Stomach (tissue), 9 donors: ENCODE measurements around the gene FOXO3. TPM values are rescaled to one million over a fixed set of nuclear protein-coding genes. Genes with fewer than 3 reads are reported as not detected.
"Not testable (repeated sequence)": the region's sequence is repeated elsewhere in the genome, so short reads cannot be mapped to it uniquely, and the experiment has no call there.

Experiments used
- DNase-seq, 2 donors: peaks; one replicate each; pipeline versions ENCODE4 v3.0.0 to v3.0.0-alpha.2; 2013 to 2019
- H3K27ac ChIP-seq, 5 donors: fragments of 200-600 bp in 4 of 5; sonication (generic) in 4 of 5; one replicate each; pipeline ENCODE4 v1.5.1; 2013 to 2019; ENCODE audit warnings: mild to moderate bottlenecking in 1 of 5, moderate library complexity in 1 of 5
- H3K27me3 ChIP-seq, 3 donors: fragments of 200-600 bp; sonication (generic); one replicate each; pipeline ENCODE4 v1.5.1; 2017 to 2019; ENCODE audit warnings: mixed run types in 1 of 3
- H3K36me3 ChIP-seq, 4 donors: fragments of 200-600 bp; sonication (generic); 1 replicate in 3 of 4; 2 replicates in 1 of 4; pipeline ENCODE4 v1.5.1; 2016 to 2019
- H3K4me1 ChIP-seq, 4 donors: fragments of 200-600 bp; sonication (generic); one replicate each; pipeline ENCODE4 v1.5.1; 2016 to 2019
- H3K4me3 ChIP-seq, 4 donors: fragments of 200-600 bp; sonication (generic) in 3 of 4; one replicate each; pipeline ENCODE4 v1.5.1; 2016 to 2019; ENCODE audit warnings: mild to moderate bottlenecking in 1 of 4
- H3K9me3 ChIP-seq, 4 donors: fragments of 200-600 bp; sonication (generic); one replicate each; pipeline ENCODE4 v1.5.1; 2016 to 2019
- CTCF ChIP-seq, 7 experiments: fragments of 450-650 bp in 4 of 7; fragments of 200-600 bp in 3 of 7; sonication (generic) in 3 of 7; IDR thresholded peaks; one replicate each; pipeline ENCODE4 v1.5.1; 2016 to 2019; ENCODE audit warnings: antibody characterized with exemption in 7 of 7, control low read depth in 2 of 7, mild to moderate bottlenecking in 1 of 7
- EP300 ChIP-seq: sonication (generic); formaldehyde crosslinking; IDR thresholded peaks from one replicate; pipeline ENCODE4 v1.6.1; 2017; ENCODE audit warnings: antibody characterized with exemption
- POLR2A ChIP-seq, 4 donors: fragments of 450-650 bp; IDR thresholded peaks; one replicate each; pipeline ENCODE4 v1.6.1; 2016; ENCODE audit warnings: antibody characterized with exemption in 4 of 4, control low read depth in 2 of 4, mild to moderate bottlenecking in 1 of 4, moderate library complexity in 1 of 4
- POLR2AphosphoS5 ChIP-seq, 3 donors: sonication (generic); formaldehyde crosslinking; IDR thresholded peaks; one replicate each; pipeline ENCODE4 v1.6.1; 2016; ENCODE audit warnings: antibody characterized with exemption in 3 of 3
- WGBS, 5 donors: extraction: QIAGEN DNeasy Blood & Tissue Kit in 3 of 5; methylation state at CpG; one replicate each; pipeline versions ENCODE4 v1.1.5 to v1.1.7; 2013 to 2018; 5-methylcytosine and 5-hydroxymethylcytosine counted together
- intact Hi-C: fragments of 100-400 bp; cut with DNase I; formaldehyde crosslinking; loops from one replicate; pipeline ENCODE4 v1.15.1; 2023; ENCODE audit warnings: low total_unique reads
- polyA plus RNA-seq, 3 donors: library from polyadenylated mRNA; stranded (reverse); fragments of 200-250 nt; gene quantifications; one replicate each; pipeline ENCODE4 v1.2.3, GENCODE V29; 2013
- total RNA-seq, 5 donors: library from RNA; depleted of rRNA; stranded (reverse); fragments of >200 nt; gene quantifications; one replicate each; pipeline versions ENCODE4 v1.1.0 to v1.2.3, GENCODE V29; 2014 to 2016
- donor health status: healthy with polysubstance abuse.
- donor health status: Bipolar disorder and iron deficiency.
- donor health status: healthy.

The FOXO3 gene
- total and polyA plus RNA-seq, 8 donors: 13.0 to 89.8 (median 42.1) TPM

GRCh38 chr6:108559884-108560462, 744 bp upstream of the FOXO3 start:
- H3K4me3 ChIP-seq: peak overlapping the region; percentile 89 to 96 (median 92)
- TF ChIP-seq POLR2AphosphoS5 (IDR thresholded peaks at IDR 0.05) (peak in 1 of 3 donors; percentile 9), EP300 (no peak), CTCF (IDR thresholded peaks at IDR 0.05) (no peak), POLR2A (IDR thresholded peaks at IDR 0.05) (no peak)
- H3K27ac ChIP-seq: peak overlapping the region; percentile 99 to 100 (median 100)
- DNase-seq: peak; percentile 49 to 92
- intact Hi-C loops: no loop called here
- H3K36me3 ChIP-seq: peaks cover 0 to 5% (median 0%) of the 10 kb centered on the region in 4 donors
- 0 to 1% (median 0%) methylated on average over 29 to 64 of the region's 64 CpGs for WGBS, 5 donors
- no peaks in the 10 kb centered on the region for H3K9me3 ChIP-seq
- H3K4me1 ChIP-seq: peaks cover 18 to 46% (median 42%) of the 10 kb centered on the region in 4 donors
- H3K27me3 ChIP-seq: no peaks in the 10 kb centered on the region

- H3K27ac ChIP-seq: peak overlapping the region; percentile 99 to 100 (median 100)
- peaks cover 30 to 55% (median 49%) of the 10 kb centered on the region in 4 donors for H3K4me1 ChIP-seq
- intact Hi-C loops, H3K36me3 ChIP-seq, H3K9me3 ChIP-seq, H3K27me3 ChIP-seq, DNase-seq: not testable (repeated sequence)
- WGBS, 5 donors: 2 to 6% (median 3%) methylated on average over 12 to 21 of the region's 40 CpGs; no CpG with 5 or more reads in 2 of the 5 donors
- peak overlapping the region; percentile 89 to 96 (median 92) for H3K4me3 ChIP-seq
Measured at GRCh38 chr6:108561309-108561647, 561 bp downstream of the FOXO3 start.

GRCh38 chr6:108561742-108562502, 1.2 kb downstream of the FOXO3 start:
- no peaks in the 10 kb centered on the region for H3K27me3 ChIP-seq
- H3K36me3 ChIP-seq: peaks cover 0 to 11% (median 3%) of the 10 kb centered on the region in 4 donors
- TF ChIP-seq EP300 (no peak), POLR2A (IDR thresholded peaks at IDR 0.05) (no peak), POLR2AphosphoS5 (IDR thresholded peaks at IDR 0.05) (peak in 1 of 3 donors; percentile 18), CTCF (IDR thresholded peaks at IDR 0.05) (no peak)
- intact Hi-C loops: no loop called here
- no peaks in the 10 kb centered on the region for H3K9me3 ChIP-seq
- peak overlapping the region; percentile 99 to 100 (median 100) for H3K27ac ChIP-seq
- peak overlapping the region; percentile 89 to 96 (median 92) for H3K4me3 ChIP-seq
- 12 to 15% (median 14%) methylated on average over 29 to 46 of the region's 46 CpGs for WGBS, 5 donors
- H3K4me1 ChIP-seq: peaks cover 34 to 55% (median 49%) of the 10 kb centered on the region in 4 donors
- DNase-seq: peak in 1 of 2 donors; percentile 66

GRCh38 chr6:108562503-108562993, 1.8 kb downstream of the FOXO3 start:
- intact Hi-C loops: no loop called here
- WGBS, 5 donors: 7 to 26% (median 11%) methylated on average over 17 of the region's 17 CpGs
- H3K27me3 ChIP-seq: no peaks in the 10 kb centered on the region
- DNase-seq: peak; percentile 71 to 90
- H3K27ac ChIP-seq: peak overlapping the region; percentile 99 to 100 (median 100)
- TF ChIP-seq EP300: no peak
- TF ChIP-seq POLR2A (IDR thresholded peaks at IDR 0.05): peak in 1 of 4 donors; percentile 72
- peak; percentile 83 to 87 (median 84) for TF ChIP-seq POLR2AphosphoS5 (IDR thresholded peaks at IDR 0.05)
- TF ChIP-seq CTCF (IDR thresholded peaks at IDR 0.05): peak in 1 of 7 experiments; percentile 20
- H3K9me3 ChIP-seq: no peaks in the 10 kb centered on the region
- peaks cover 34 to 55% (median 49%) of the 10 kb centered on the region in 4 donors for H3K4me1 ChIP-seq
- H3K36me3 ChIP-seq: peaks cover 4 to 17% (median 10%) of the 10 kb centered on the region in 4 donors
- H3K4me3 ChIP-seq: peak overlapping the region; percentile 89 to 96 (median 92)
